ENCODE results near the gene ISYNA1. TPM values are rescaled to one million over a fixed set of nuclear protein-coding genes. Genes with fewer than 3 reads are reported as not detected.

The ISYNA1 gene
- total and polyA plus RNA-seq, 2 of the 13 experiments (the other 11 are each of a cell fraction or from before 2014, with no cell fraction given), result 29.6 to 48.5 TPM

DNA sequence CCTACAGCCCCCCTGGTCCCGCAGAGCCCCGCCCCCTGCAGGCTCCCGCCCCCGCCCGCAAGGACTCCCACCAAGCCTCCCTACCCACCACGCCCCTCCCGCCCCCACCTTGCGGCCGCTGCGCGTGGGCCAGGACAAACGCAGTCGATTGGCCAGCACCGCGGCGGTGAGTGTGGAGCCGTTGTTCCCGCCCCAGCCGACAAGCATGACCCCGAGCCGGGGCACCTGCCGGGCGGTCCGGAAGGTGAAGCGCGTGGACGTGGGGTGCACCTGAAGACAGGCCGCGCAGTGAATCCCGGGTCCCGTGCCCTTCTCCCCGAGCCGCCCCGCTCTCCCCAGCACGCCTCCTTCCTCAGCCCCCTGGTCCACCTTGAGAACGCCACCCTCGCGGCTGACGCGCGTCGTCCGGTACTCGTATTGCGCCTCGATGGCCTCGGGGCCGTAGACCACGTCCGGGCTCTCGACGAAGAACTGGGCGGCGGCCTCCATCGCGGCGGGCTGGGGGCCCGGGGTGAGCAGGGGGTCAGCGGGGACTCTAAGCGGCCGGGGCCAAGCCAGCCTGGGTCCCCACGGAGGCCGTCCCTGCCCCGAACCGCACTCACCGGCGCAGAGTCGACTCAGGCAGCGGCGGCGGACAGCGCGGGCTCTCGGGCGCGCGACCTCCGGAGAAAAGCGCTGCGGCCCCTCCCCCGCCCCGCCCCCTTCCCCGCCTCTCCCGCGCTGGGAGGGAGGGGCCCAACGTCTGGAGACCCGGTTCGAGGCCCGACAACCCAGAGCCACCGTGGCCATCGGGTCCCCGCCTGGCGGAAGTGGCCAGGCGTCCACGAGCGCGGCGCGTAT is at the start of gene ISYNA1 (continued):
- TF ChIP-seq ATF6 (CRISPR knock-in tag; conservative IDR thresholded peaks at IDR 0.05) (no peak), RBAK (CRISPR knock-in tag; IDR thresholded peaks at IDR 0.05) (no peak), SALL1 (CRISPR knock-in tag; IDR thresholded peaks at IDR 0.05) (0 out of 2 replicates have a peak, but pooled peaks have one; percentile 8), RXRA (CRISPR knock-in tag; IDR thresholded peaks at IDR 0.05) (peak; percentile 52; the same call in 1 of the 2 replicates), ZNF792 (CRISPR knock-in tag; IDR thresholded peaks at IDR 0.05) (0 out of 2 replicates have a peak, but pooled peaks have one; percentile 27), TBP (CRISPR knock-in tag; IDR thresholded peaks at IDR 0.05) (no peak), MXD4 (CRISPR knock-in tag; IDR thresholded peaks at IDR 0.05) (0 out of 2 replicates have a peak, but pooled peaks have one; percentile 55), ZSCAN21 (CRISPR knock-in tag; IDR thresholded peaks at IDR 0.05; ENCODE audit: borderline replicate concordance) (peak; percentile 62; the same call in 1 of the 2 replicates), PAWR (CRISPR knock-in tag; IDR thresholded peaks at IDR 0.05; ENCODE audit: borderline replicate concordance) (no peak), ATF2 (CRISPR knock-in tag; IDR thresholded peaks at IDR 0.05) (0 out of 2 replicates have a peak, but pooled peaks have one; percentile 15), ARHGAP35 (CRISPR knock-in tag; IDR thresholded peaks at IDR 0.05; ENCODE audit: borderline replicate concordance) (0 out of 2 replicates have a peak, but pooled peaks have one; percentile 69), THAP11 (CRISPR knock-in tag; IDR thresholded peaks at IDR 0.05) (peak; percentile 12; the same call in 1 of the 2 replicates)
- TF ChIP-seq, protein P1, sequence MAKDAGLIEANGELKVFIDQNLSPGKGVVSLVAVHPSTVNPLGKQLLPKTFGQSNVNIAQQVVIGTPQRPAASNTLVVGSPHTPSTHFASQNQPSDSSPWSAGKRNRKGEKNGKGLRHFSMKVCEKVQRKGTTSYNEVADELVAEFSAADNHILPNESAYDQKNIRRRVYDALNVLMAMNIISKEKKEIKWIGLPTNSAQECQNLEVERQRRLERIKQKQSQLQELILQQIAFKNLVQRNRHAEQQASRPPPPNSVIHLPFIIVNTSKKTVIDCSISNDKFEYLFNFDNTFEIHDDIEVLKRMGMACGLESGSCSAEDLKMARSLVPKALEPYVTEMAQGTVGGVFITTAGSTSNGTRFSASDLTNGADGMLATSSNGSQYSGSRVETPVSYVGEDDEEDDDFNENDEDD (CRISPR knock-in tag; IDR thresholded peaks at IDR 0.05; ENCODE audit: borderline replicate concordance), result 0 out of 2 replicates have a peak, but pooled peaks have one; percentile 20
- TF ChIP-seq, protein P2, sequence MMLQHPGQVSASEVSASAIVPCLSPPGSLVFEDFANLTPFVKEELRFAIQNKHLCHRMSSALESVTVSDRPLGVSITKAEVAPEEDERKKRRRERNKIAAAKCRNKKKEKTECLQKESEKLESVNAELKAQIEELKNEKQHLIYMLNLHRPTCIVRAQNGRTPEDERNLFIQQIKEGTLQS (CRISPR knock-in tag; IDR thresholded peaks at IDR 0.05), result no peak
- TF ChIP-seq, protein P3, sequence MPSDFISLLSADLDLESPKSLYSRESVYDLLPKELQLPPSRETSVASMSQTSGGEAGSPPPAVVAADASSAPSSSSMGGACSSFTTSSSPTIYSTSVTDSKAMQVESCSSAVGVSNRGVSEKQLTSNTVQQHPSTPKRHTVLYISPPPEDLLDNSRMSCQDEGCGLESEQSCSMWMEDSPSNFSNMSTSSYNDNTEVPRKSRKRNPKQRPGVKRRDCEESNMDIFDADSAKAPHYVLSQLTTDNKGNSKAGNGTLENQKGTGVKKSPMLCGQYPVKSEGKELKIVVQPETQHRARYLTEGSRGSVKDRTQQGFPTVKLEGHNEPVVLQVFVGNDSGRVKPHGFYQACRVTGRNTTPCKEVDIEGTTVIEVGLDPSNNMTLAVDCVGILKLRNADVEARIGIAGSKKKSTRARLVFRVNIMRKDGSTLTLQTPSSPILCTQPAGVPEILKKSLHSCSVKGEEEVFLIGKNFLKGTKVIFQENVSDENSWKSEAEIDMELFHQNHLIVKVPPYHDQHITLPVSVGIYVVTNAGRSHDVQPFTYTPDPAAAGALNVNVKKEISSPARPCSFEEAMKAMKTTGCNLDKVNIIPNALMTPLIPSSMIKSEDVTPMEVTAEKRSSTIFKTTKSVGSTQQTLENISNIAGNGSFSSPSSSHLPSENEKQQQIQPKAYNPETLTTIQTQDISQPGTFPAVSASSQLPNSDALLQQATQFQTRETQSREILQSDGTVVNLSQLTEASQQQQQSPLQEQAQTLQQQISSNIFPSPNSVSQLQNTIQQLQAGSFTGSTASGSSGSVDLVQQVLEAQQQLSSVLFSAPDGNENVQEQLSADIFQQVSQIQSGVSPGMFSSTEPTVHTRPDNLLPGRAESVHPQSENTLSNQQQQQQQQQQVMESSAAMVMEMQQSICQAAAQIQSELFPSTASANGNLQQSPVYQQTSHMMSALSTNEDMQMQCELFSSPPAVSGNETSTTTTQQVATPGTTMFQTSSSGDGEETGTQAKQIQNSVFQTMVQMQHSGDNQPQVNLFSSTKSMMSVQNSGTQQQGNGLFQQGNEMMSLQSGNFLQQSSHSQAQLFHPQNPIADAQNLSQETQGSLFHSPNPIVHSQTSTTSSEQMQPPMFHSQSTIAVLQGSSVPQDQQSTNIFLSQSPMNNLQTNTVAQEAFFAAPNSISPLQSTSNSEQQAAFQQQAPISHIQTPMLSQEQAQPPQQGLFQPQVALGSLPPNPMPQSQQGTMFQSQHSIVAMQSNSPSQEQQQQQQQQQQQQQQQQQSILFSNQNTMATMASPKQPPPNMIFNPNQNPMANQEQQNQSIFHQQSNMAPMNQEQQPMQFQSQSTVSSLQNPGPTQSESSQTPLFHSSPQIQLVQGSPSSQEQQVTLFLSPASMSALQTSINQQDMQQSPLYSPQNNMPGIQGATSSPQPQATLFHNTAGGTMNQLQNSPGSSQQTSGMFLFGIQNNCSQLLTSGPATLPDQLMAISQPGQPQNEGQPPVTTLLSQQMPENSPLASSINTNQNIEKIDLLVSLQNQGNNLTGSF (CRISPR knock-in tag; IDR thresholded peaks at IDR 0.05), result peak; percentile 62; the same call in 1 of the 2 replicates
